Measurements from ENCODE around the gene CACNG5.

CACNG5 gene

GRCh38 chr17:66822009-66822408, 12.9 kb upstream of the CACNG5 start:
- DNase-seq (ENCODE audit: low spot score): no peak

GRCh38 chr17:66826856-66827255, 8.1 kb upstream of the CACNG5 start:
- DNase-seq (ENCODE audit: low spot score): no peak

- DNase-seq (ENCODE audit: low spot score): peak; percentile 66
Observed at GRCh38 chr17:66829386-66829864, 5.5 kb upstream of the CACNG5 start.

GRCh38 chr17:66829883-66830282, 5.0 kb upstream of the CACNG5 start:
- no peak for DNase-seq (ENCODE audit: low spot score)

DNA sequence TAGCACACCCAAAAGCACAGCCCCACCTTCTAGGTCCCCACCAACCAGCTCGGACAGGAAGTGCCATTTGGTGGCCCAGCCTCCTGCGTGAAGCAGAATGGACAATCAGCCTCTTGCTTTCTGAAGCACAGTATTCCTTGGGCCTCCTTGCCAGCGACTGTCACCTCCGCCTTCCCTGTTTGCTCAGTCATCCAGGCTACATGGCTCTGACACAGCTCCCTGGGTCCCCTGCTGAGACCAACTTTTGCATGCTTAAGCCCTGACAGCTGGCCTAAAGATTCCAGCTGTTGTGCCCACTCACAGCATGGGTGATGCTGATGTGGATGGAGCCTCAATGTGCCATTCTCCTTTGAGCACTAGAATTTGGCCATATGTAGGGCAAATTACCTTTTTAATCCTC, 4.5 kb upstream of the CACNG5 start:
- DNase-seq (ENCODE audit: low spot score): no peak

DNA sequence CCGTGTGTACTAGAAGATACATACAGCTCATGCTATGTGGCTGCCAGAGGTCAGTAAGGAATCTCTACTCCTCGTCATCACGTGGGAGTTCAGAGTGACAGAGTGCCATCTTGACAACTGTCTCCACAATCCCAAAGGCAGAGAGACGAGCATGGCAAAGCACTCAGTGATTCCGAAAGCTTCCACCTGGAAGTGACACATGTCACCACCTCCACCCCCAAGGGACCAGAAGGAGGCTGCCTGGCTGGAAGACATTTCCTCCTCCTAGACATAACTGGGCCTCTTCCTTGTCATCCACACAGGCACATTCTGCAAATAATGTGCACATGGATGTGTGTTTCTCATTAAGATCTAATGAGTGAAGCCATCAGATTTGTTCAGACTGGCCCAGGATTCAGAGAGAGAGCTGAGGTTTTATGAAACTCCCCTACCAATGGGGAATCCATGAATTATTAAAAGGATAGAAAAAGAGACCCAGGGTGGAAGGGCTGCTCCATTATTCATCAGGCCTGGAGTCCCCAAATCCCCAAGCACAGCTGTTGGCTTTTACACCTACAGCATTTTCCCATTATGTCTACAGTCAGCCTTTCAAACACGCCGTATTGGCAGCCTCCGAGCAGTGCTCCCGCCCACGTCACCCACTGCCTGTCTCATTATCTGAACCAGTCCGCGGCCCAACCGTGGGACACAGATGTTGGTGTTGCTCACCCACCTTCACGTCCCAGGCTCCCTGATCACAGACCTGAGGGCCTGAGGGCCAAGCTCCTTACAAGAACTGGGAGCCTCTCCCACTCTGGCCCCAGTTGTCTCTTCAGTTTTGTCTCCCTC, 3.3 kb upstream of the CACNG5 start:
- no peak for DNase-seq (ENCODE audit: low spot score)

- no peak for DNase-seq (ENCODE audit: low spot score)
Observed at GRCh38 chr17:66833201-66833600, 1.7 kb upstream of the CACNG5 start.

DNA sequence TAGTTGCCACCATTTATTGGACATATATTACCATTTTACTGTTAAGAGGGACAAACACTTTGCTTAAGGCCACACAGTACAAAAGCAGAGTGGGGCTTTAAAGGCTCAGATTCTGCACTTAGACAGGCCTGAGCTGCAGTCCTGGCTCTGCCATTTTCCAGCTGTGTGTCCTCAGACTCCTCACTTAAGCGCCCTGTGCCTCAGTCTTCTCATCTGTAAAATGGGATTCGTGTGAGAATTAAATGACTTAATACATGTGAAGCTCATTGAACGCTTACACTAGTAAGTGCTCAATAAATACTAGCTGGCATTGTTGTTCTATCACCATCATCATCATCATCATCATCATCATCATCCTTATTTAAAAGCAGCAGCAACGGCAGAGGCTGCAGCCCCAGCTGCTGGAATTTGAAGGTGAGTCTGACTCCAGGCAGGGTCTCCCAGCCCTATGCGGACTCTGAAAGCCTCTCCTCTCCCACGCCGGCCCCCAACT, 445 bp upstream of the CACNG5 start:
- DNase-seq (ENCODE audit: low spot score): no peak

GRCh38 chr17:66835476-66835875, 559 bp downstream of the CACNG5 start:
- DNase-seq (ENCODE audit: low spot score): no peak

DNA sequence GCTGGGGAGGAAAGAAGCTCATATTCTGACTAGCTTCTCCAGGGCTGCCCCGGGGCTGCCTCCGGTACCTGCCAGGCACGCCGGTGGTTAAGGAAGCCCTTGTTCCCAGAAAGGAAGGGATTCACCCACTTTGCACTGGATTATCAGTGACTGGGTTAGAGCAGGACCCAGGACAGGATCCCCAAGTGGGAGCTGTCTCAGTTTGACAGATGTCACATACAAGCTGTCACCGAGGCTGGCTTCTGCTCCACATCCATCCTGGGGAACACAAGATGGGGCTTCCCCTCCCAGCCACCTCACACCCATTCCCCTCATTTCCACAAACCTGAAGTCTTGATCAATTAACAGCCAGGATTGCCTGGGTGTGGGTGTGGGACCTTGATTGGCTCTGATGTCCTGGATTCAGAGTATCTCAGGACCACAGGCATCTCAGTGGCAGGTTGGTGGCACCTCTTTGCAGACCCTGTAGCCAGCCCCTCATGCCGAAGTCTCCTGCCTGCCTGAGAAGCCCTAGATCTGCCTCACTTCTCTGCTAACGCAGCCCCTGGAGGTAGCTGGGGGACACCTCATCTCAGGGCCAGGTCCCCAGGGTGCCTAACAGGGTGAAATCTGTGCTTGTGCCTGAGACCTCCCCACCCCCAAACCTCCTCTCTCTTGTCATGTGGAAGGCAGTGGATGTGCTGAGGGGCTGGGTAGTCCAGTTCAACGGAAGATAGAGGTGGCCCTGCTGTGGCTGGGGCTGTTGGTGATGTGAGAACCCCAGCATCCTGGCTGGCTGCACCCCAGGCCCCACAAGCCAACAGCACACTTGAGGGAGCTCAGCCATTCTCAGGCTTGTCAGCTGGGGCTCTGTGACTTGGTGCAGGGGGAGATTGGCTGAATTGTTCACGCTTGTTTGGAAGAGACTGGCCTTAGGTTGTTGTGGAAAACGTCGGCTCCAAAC, 1.4 kb downstream of the CACNG5 start:
- no peak for DNase-seq (ENCODE audit: low spot score)

- DNase-seq (ENCODE audit: low spot score): no peak
Observed at GRCh38 chr17:66837226-66837625, 2.3 kb downstream of the CACNG5 start.

DNA sequence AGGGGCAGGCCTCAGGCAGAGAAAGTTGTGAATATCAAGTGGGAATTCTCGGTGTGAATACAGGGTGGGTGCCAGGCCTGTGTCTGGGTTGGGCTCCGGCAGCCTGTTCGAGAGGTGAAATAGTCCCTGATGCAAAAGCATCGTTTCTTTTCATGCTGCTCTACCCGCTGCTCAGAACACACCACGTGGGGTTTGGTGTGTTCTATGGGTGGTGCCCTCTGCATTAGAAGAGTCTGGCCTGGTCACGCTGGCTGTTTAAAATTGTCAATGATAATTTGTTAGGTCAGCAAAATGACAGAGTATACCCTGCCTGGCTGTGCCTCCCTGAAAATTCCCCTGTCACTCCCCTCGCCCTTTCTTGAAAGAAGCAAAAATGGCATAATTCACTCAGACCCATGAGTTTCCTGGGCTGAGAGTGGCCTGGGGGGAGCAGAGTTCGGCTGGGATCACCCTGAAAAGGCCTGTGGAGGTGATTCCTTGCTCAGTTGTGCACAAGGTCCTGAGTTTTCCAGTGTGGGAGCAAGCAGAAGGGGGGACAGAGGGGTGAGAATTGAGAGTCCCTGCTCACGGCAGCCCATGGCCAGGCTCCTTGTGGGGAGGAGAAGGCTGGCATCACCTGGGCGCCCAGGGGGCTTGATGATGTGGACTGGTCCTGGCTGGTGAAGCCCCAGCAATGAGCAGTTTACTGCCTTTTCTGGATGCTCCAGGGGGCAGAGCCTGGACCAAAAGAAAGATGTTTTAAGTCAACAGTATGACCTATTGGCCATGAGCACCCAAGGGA, 3.2 kb downstream of the CACNG5 start:
- no peak for DNase-seq (ENCODE audit: low spot score)

- no peak for DNase-seq (ENCODE audit: low spot score)
Observed at GRCh38 chr17:66839616-66840015, 4.7 kb downstream of the CACNG5 start.

GRCh38 chr17:66840061-66840460, 5.1 kb downstream of the CACNG5 start:
- no peak for DNase-seq (ENCODE audit: low spot score)

DNA sequence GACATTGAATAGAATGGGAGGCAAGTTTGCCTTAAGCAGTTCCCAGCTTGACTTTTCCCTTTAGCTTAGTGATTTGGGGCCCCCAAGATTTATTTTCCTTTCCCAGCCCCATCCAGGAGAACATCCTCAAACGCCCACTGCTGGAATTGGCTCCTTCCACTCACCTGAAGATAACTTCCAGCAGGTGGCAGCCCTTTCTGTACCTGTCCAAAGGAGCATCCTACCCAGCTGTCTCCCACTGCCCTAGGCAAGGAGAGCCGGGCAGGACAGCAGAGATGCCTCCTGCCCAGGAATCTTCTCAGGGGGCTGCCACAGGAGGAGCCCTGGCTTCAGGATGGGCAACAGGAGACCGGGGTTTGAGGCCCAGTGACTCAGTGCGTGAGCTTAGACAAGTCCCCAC, 6.4 kb downstream of the CACNG5 start:
- DNase-seq (ENCODE audit: low spot score): no peak

DNA sequence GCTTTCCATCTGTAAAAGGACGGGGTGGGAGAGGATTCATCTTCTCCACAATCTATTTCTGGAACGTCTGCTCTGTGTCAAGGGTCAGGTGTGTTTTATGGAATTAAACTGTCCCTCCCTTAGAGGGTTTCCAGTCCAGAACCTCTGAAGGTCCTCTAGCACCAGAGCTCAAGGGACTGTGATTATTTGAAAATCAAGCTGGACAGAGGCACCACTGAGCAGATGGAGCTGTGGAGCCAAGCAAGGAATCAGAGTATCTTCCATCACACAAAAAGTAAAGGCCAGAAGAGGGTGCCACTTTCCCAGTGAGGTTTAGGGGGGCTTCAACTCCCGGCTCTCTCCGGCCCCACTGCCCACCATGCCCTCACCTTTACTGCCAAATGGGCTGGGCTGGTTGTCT, 6.8 kb downstream of the CACNG5 start:
- no peak for DNase-seq (ENCODE audit: low spot score)

DNA sequence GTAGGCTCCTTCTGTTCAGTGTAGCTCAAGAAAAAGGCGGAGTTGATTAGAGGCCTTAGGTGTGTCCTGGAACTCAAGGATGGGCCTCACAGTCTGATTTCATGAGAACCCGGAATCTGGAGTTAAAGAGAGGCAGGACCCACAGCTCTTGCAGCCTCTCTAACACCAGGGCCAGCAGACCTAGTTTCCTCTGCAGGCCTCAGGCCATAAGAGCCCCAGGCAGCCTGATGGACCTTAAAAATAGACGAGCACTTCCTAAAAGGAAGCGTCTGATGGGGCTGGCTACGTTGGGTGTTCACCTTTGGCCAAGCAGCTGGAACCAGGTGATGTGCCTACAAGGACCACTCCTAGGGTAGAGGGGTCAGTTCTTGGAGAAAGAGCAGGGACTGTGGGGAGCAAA, 7.6 kb downstream of the CACNG5 start:
- DNase-seq (ENCODE audit: low spot score): no peak

- DNase-seq (ENCODE audit: low spot score): no peak
Observed at GRCh38 chr17:66842959-66843358, 8.0 kb downstream of the CACNG5 start.

GRCh38 chr17:66843627-66844026, 8.7 kb downstream of the CACNG5 start:
- DNase-seq (ENCODE audit: low spot score): no peak

DNA sequence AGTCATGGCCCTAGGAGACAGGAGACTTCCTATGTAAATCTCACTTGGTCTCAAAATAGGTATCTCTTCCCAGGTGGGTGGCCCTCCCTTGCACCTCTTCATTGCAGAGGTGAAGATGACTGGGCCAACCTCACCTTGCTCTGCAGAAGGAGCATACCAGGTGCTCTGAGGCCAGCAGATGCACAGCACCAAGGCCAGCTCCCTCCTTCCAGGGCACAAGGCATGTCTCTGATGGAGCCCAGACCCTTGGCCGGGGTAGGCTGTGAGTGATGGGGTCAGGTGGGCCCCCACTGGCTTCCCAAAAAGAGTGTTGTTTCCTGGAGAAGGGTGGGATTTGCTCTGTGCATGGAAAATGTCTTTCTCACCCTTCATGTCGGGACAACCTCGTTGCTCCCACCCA, 12.8 kb downstream of the CACNG5 start:
- no peak for DNase-seq (ENCODE audit: low spot score)

DNA sequence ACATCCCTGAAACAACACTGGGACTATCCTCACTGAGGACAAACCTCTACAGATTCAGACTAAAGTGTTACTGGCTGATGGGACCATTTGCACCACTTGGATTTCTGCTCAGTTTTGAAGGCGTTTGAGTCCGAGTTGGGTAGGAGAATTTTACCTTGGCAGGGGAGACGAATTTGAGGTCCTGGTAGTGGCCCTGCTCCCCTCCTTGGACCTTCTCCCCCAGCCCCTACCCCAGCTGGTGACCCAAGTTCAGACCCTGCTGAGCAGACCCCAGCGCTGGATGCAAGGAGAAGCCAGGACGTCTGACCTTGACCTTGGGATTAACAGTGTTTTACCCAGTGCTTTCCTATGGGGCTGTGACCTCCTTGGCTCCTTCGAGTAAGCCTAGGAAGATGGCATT, 13.6 kb downstream of the CACNG5 start:
- DNase-seq (ENCODE audit: low spot score): no peak

- DNase-seq (ENCODE audit: low spot score): no peak
Observed at GRCh38 chr17:66849032-66849655, 14.2 kb downstream of the CACNG5 start.
